SK-N-MC (cell line): ENCODE data around the gene AP5B1.

Experiments
- FOXP2 ChIP-seq: optimal IDR thresholded peaks from 2 replicates; pipeline ENCODE3; 2011; ENCODE audit warnings: mild to moderate bottlenecking, moderate library complexity; ENCODE audit not compliant: insufficient read depth; ENCODE audit errors: extremely low read length, control extremely low read depth
- POLR2AphosphoS5 ChIP-seq: IDR thresholded peaks from 2 replicates; pipeline ENCODE4 v1.6.1; 2012; ENCODE audit warnings: mild to moderate bottlenecking, low read depth, low read length, borderline replicate concordance

DNA sequence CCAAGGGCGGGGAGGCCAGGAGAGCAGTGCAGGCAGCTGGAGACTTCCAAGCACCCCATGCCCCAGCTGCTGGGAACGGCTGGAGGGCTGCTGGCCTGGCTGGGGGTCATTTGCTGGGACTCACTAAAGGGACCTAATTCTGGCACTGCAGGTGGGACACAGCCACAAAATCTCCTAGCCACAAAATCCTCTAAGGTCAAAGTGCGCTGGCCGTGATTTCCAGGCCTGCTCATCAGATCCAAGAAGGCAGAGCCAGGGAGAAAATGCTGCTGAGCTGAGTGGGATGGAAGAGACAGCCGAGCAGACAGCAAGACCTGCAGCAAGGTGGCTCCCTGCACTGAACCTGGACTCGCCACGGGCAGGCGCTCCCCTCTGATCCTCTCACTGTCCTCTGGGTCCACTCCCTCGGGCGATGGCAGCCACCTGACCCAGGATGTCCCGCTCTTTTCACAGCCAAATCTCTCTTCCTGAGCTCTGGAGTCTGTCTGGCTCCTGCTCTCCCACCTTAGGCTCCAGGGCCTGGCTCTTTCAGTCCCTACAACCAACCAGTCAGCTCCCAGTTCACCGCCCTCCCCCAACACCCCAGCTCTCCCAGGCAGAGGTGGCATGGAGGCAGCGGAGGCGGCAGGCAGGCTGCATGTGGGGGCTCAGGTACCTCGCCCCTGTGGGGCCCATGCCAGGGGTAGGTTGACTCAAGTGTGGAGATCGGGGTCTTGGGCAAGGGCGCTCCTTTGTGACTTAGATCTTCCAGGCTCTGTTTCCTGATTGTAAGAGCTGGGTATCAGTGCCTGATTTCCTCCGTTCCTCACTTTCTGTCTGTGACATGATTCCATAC is 20.6 kb upstream of the AP5B1 start:
- TF ChIP-seq POLR2AphosphoS5 (no peak), FOXP2 (no peak)
